Kidney capillary endothelial cell (primary cell): ENCODE results near the gene RALBP1.
"Not testable (repeated sequence)": the region's sequence is repeated elsewhere in the genome, so short reads cannot be mapped to it uniquely, and the experiment has no call there.

Source experiments
- DNase-seq: peaks from one replicate; pipeline ENCODE4 v3.0.0-alpha.2; 2018; ENCODE audit warnings: low spot score

RALBP1 gene

GRCh38 chr18:9474983-9475642 lies at the start of gene RALBP1:
Gene RALBP1 (plus strand): TSS chr18:9475513. CDS start chr18:9513046, 37,533 bp downstream.
- DNase-seq = peak; percentile 100

GRCh38 chr18:9426753-9427152 lies 48.6 kb upstream of the RALBP1 start:
- DNase-seq = no peak

- no peak for DNase-seq
Observed at GRCh38 chr18:9428301-9428706, 47.0 kb upstream of the RALBP1 start.

GRCh38 chr18:9428862-9429661 lies 46.3 kb upstream of the RALBP1 start:
- DNase-seq = no peak

- no peak for DNase-seq
Observed at GRCh38 chr18:9429662-9429993, 45.7 kb upstream of the RALBP1 start.

GRCh38 chr18:9430315-9430714 lies 45.0 kb upstream of the RALBP1 start:
- not testable (repeated sequence) for DNase-seq

GRCh38 chr18:9431296-9431695 lies 44.0 kb upstream of the RALBP1 start:
- no peak for DNase-seq

GRCh38 chr18:9433122-9433521 lies 42.2 kb upstream of the RALBP1 start:
- not testable (repeated sequence) for DNase-seq

- no peak for DNase-seq
Observed at GRCh38 chr18:9433671-9434121, 41.6 kb upstream of the RALBP1 start.

GRCh38 chr18:9434122-9434701 lies 41.1 kb upstream of the RALBP1 start:
- DNase-seq = no peak

GRCh38 chr18:9435041-9435440 lies 40.3 kb upstream of the RALBP1 start:
- DNase-seq = no peak

- no peak for DNase-seq
Observed at GRCh38 chr18:9436206-9436929, 38.9 kb upstream of the RALBP1 start.

- DNase-seq = no peak
Observed at GRCh38 chr18:9437021-9437437, 38.3 kb upstream of the RALBP1 start.

GRCh38 chr18:9437672-9438071 lies 37.6 kb upstream of the RALBP1 start:
- no peak for DNase-seq

GRCh38 chr18:9441061-9441460 lies 34.3 kb upstream of the RALBP1 start:
- no peak for DNase-seq

- DNase-seq = no peak
Observed at GRCh38 chr18:9444549-9444948, 30.8 kb upstream of the RALBP1 start.

GRCh38 chr18:9446839-9447238 lies 28.5 kb upstream of the RALBP1 start:
- DNase-seq = no peak

GRCh38 chr18:9447334-9447733 lies 28.0 kb upstream of the RALBP1 start:
- no peak for DNase-seq

GRCh38 chr18:9449600-9450414 lies 25.5 kb upstream of the RALBP1 start:
- DNase-seq = no peak

GRCh38 chr18:9450920-9451319 lies 24.4 kb upstream of the RALBP1 start:
- not testable (repeated sequence) for DNase-seq

GRCh38 chr18:9453283-9453682 lies 22.0 kb upstream of the RALBP1 start:
- no peak for DNase-seq
